ENCODE measurements around the gene PLA2G2F.

- TF ChIP-seq EP300 (IDR thresholded peaks at IDR 0.05) (no peak), CTCF (IDR thresholded peaks at IDR 0.05) (no peak), POLR2A (IDR thresholded peaks at IDR 0.05) (no peak)
Observed at GRCh38 chr1:20197329-20197791, 58.2 kb downstream of the PLA2G2F start.
